ENCODE results near the gene MICAL2. TPM values are rescaled to one million over a fixed set of nuclear protein-coding genes. Genes with fewer than 3 reads are reported as not detected.

Gene MICAL2
- total RNA-seq, 1 donor from 2014 or later = 21.7 TPM

- Mint-ChIP-seq H3K4me3 (ENCODE audit: unreplicated experiment) (no peak overlapping the region), H3K27me3 (ENCODE audit: unreplicated experiment) (no peaks in the 10 kb centered on the region), H3K27ac (ENCODE audit: unreplicated experiment) (no peak overlapping the region), H3K36me3 (ENCODE audit: low read depth, unreplicated experiment) (no peaks in the 10 kb centered on the region), H3K9me3 (ENCODE audit: unreplicated experiment) (no peaks in the 10 kb centered on the region), H3K4me1 (ENCODE audit: unreplicated experiment) (no peaks in the 10 kb centered on the region)
- TF ChIP-seq CTCF (IDR thresholded peaks at IDR 0.05; ENCODE audit: unreplicated experiment) = no peak
- DNase-seq (ENCODE audit: low spot score) = no peak
Observed at GRCh38 chr11:12148882-12149281, 38.5 kb downstream of the MICAL2 start.

- H3K36me3 Mint-ChIP-seq (ENCODE audit: low read depth, unreplicated experiment) = no peaks in the 10 kb centered on the region
- H3K4me3 Mint-ChIP-seq (ENCODE audit: unreplicated experiment) = no peak overlapping the region
- no peaks in the 10 kb centered on the region for H3K4me1 Mint-ChIP-seq (ENCODE audit: unreplicated experiment)
- H3K27me3 Mint-ChIP-seq (ENCODE audit: unreplicated experiment) = no peaks in the 10 kb centered on the region
- no peak for TF ChIP-seq CTCF (IDR thresholded peaks at IDR 0.05; ENCODE audit: unreplicated experiment)
- H3K27ac Mint-ChIP-seq (ENCODE audit: unreplicated experiment) = no peak overlapping the region
- H3K9me3 Mint-ChIP-seq (ENCODE audit: unreplicated experiment) = no peaks in the 10 kb centered on the region
- no peak for DNase-seq (ENCODE audit: low spot score)
Observed at GRCh38 chr11:12149672-12150225, 39.4 kb downstream of the MICAL2 start.

GRCh38 chr11:12150831-12151382, 40.5 kb downstream of the MICAL2 start:
- no peaks in the 10 kb centered on the region for H3K27me3 Mint-ChIP-seq (ENCODE audit: unreplicated experiment)
- H3K9me3 Mint-ChIP-seq (ENCODE audit: unreplicated experiment) = no peaks in the 10 kb centered on the region
- TF ChIP-seq CTCF (IDR thresholded peaks at IDR 0.05; ENCODE audit: unreplicated experiment) = no peak
- DNase-seq (ENCODE audit: low spot score) = no peak
- H3K4me3 Mint-ChIP-seq (ENCODE audit: unreplicated experiment) = no peak overlapping the region
- H3K36me3 Mint-ChIP-seq (ENCODE audit: low read depth, unreplicated experiment) = no peaks in the 10 kb centered on the region
- H3K27ac Mint-ChIP-seq (ENCODE audit: unreplicated experiment) = no peak overlapping the region
- no peaks in the 10 kb centered on the region for H3K4me1 Mint-ChIP-seq (ENCODE audit: unreplicated experiment)

GRCh38 chr11:12152321-12152720, 41.9 kb downstream of the MICAL2 start:
- TF ChIP-seq CTCF (IDR thresholded peaks at IDR 0.05; ENCODE audit: unreplicated experiment) = no peak
- Mint-ChIP-seq H3K27ac (ENCODE audit: unreplicated experiment) (no peak overlapping the region), H3K4me1 (ENCODE audit: unreplicated experiment) (no peaks in the 10 kb centered on the region), H3K27me3 (ENCODE audit: unreplicated experiment) (no peaks in the 10 kb centered on the region), H3K4me3 (ENCODE audit: unreplicated experiment) (no peak overlapping the region), H3K9me3 (ENCODE audit: unreplicated experiment) (no peaks in the 10 kb centered on the region), H3K36me3 (ENCODE audit: low read depth, unreplicated experiment) (no peaks in the 10 kb centered on the region)
- no peak for DNase-seq (ENCODE audit: low spot score)

GRCh38 chr11:12154871-12155668, 44.7 kb downstream of the MICAL2 start:
- no peak for TF ChIP-seq CTCF (IDR thresholded peaks at IDR 0.05; ENCODE audit: unreplicated experiment)
- Mint-ChIP-seq H3K4me3 (ENCODE audit: unreplicated experiment) (no peak overlapping the region), H3K9me3 (ENCODE audit: unreplicated experiment) (no peaks in the 10 kb centered on the region), H3K27ac (ENCODE audit: unreplicated experiment) (no peak overlapping the region), H3K36me3 (ENCODE audit: low read depth, unreplicated experiment) (no peaks in the 10 kb centered on the region), H3K4me1 (ENCODE audit: unreplicated experiment) (no peaks in the 10 kb centered on the region), H3K27me3 (ENCODE audit: unreplicated experiment) (no peaks in the 10 kb centered on the region)
- no peak for DNase-seq (ENCODE audit: low spot score)
